Left ventricle myocardium inferior (tissue), 1 donor: ENCODE measurements around the gene XYLT1. TPM values are rescaled to one million over a fixed set of nuclear protein-coding genes. Genes with fewer than 3 reads are reported as not detected.

ENCODE experiments used
- DNase-seq: peaks from one replicate; pipeline ENCODE4 v3.0.0-alpha.2; 2020
- H3K27ac ChIP-seq: fragments of 200-600 bp; replicated peaks from 2 replicates; pipeline ENCODE4 v1.8.0; 2021
- H3K27me3 ChIP-seq: fragments of 200-600 bp; 2 replicates; pipeline ENCODE4 v1.8.0; 2021; ENCODE audit warnings: low read depth
- H3K36me3 ChIP-seq: fragments of 200-600 bp; 2 replicates; pipeline ENCODE4 v1.8.0; 2021
- H3K4me1 ChIP-seq: fragments of 200-600 bp; 2 replicates; pipeline ENCODE4 v1.8.0; 2021
- H3K4me3 ChIP-seq: fragments of 200-600 bp; 2 replicates; pipeline ENCODE4 v1.8.0; 2021; ENCODE audit warnings: mild to moderate bottlenecking, moderate library complexity
- H3K9me3 ChIP-seq: fragments of 200-600 bp; replicated peaks from 2 replicates; pipeline ENCODE4 v1.8.0; 2021
- intact Hi-C: fragments of 100-400 bp; cut with micrococcal nuclease; formaldehyde crosslinking; loops from one replicate; pipeline ENCODE4 v1.11.0; 2022
- total RNA-seq: library from RNA; stranded (reverse); fragmentation: NEBNext Ultra II Directional; extraction: Animal tissue kit (Norgen Biotek cat#: 25700); gene quantifications from one replicate; pipeline ENCODE4 v1.2.1, GENCODE V29; 2021
- TF ChIP-seq, protein P1 (sequence below): fragments of 200-600 bp; IDR thresholded peaks from 2 replicates; pipeline ENCODE4 v1.8.0; 2021; ENCODE audit warnings: antibody characterized with exemption, mild to moderate bottlenecking, borderline replicate concordance
- donor health status: DM: no; HTN: yes; CAD: no; lungs with severe emphysema.

Gene XYLT1
- total RNA-seq, 1 donor from 2014 or later, result 1.4 TPM

DNA sequence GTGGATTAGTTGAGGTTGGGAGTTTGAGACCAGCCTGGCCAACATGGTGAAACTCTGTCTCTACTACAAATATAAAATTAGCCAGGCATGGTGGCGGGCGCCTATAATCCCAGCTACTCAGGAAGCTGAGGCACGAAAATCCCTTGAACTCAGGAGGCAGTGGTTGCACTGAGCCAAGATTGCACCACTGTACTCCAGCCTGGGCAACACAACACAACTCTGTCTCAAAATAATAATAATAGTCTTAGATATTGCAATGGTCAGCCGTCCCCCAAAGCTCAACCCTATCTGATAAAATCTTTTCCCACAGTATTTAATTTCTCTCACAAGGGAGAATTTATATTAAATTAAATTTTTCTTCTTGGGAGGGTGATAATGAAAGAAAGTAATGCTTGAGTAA lies 169.6 kb downstream of the XYLT1 start:
- DNase-seq, result no peak
- peaks cover 33% of the 10 kb centered on the region for H3K4me1 ChIP-seq
- no peaks in the 10 kb centered on the region for H3K27me3 ChIP-seq
- no peaks in the 10 kb centered on the region for H3K9me3 ChIP-seq
- no peak overlapping the region for H3K4me3 ChIP-seq
- H3K27ac ChIP-seq, result no peak overlapping the region
- H3K36me3 ChIP-seq, result no peaks in the 10 kb centered on the region
- TF ChIP-seq, protein P1, sequence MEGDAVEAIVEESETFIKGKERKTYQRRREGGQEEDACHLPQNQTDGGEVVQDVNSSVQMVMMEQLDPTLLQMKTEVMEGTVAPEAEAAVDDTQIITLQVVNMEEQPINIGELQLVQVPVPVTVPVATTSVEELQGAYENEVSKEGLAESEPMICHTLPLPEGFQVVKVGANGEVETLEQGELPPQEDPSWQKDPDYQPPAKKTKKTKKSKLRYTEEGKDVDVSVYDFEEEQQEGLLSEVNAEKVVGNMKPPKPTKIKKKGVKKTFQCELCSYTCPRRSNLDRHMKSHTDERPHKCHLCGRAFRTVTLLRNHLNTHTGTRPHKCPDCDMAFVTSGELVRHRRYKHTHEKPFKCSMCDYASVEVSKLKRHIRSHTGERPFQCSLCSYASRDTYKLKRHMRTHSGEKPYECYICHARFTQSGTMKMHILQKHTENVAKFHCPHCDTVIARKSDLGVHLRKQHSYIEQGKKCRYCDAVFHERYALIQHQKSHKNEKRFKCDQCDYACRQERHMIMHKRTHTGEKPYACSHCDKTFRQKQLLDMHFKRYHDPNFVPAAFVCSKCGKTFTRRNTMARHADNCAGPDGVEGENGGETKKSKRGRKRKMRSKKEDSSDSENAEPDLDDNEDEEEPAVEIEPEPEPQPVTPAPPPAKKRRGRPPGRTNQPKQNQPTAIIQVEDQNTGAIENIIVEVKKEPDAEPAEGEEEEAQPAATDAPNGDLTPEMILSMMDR, result no peak
- intact Hi-C loops, result no loop called here

GRCh38 chr16:17299790-17300189 lies 171.0 kb downstream of the XYLT1 start:
- H3K4me3 ChIP-seq, result no peak overlapping the region
- no peaks in the 10 kb centered on the region for H3K36me3 ChIP-seq
- H3K27me3 ChIP-seq, result no peaks in the 10 kb centered on the region
- H3K9me3 ChIP-seq, result no peaks in the 10 kb centered on the region
- intact Hi-C loops, result no loop called here
- TF ChIP-seq, protein P1, result no peak
- no peak for DNase-seq
- no peak overlapping the region for H3K27ac ChIP-seq
- H3K4me1 ChIP-seq, result peaks cover 38% of the 10 kb centered on the region

DNA sequence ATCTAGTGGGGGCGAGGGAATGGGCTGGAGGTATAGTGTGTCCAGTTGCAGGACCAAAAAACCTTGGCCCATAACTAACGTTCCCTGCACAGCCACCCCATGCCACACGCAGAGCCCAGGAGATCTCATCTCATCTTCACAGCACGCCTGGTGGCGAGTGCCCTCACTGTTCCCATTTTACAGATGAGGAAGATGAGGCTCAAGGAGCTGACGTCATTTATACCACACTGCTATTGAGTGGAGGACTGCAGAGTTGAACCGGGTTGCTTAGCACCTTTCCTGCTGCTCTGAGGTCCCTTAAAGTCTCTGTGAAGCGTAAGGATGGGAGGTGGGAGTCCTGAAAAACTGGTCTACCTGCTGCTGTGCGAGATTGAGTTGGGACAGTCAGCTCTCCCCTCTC lies 172.5 kb downstream of the XYLT1 start:
- intact Hi-C loops, result no loop called here
- Histone ChIP-seq H3K4me3 (no peak overlapping the region), H3K4me1 (peaks cover 34% of the 10 kb centered on the region), H3K9me3 (no peaks in the 10 kb centered on the region), H3K27ac (no peak overlapping the region), H3K36me3 (no peaks in the 10 kb centered on the region), H3K27me3 (no peaks in the 10 kb centered on the region)
- DNase-seq, result no peak
- TF ChIP-seq, protein P1, result no peak

- H3K4me1 ChIP-seq, result peaks cover 34% of the 10 kb centered on the region
- intact Hi-C loops, result no loop called here
- no peaks in the 10 kb centered on the region for H3K9me3 ChIP-seq
- no peak overlapping the region for H3K4me3 ChIP-seq
- DNase-seq, result peak; percentile 37
- H3K27me3 ChIP-seq, result no peaks in the 10 kb centered on the region
- H3K36me3 ChIP-seq, result no peaks in the 10 kb centered on the region
- H3K27ac ChIP-seq, result peak overlapping the region; percentile 54
- TF ChIP-seq, protein P1, result no peak
Observed at GRCh38 chr16:17296431-17296830, 174.3 kb downstream of the XYLT1 start.

GRCh38 chr16:17295948-17296347 lies 174.8 kb downstream of the XYLT1 start:
- no peak for DNase-seq
- intact Hi-C loops, result no loop called here
- TF ChIP-seq, protein P1, result no peak

GRCh38 chr16:17294856-17295255 lies 175.9 kb downstream of the XYLT1 start:
- no peaks in the 10 kb centered on the region for H3K9me3 ChIP-seq
- no peaks in the 10 kb centered on the region for H3K36me3 ChIP-seq
- H3K4me1 ChIP-seq, result peaks cover 34% of the 10 kb centered on the region
- TF ChIP-seq, protein P1, result no peak
- H3K27ac ChIP-seq, result no peak overlapping the region
- H3K4me3 ChIP-seq, result no peak overlapping the region
- H3K27me3 ChIP-seq, result no peaks in the 10 kb centered on the region
- DNase-seq, result no peak
- intact Hi-C loops, result no loop called here

More at GRCh38 chr16:17295948-17296347, 174.8 kb downstream of the XYLT1 start:
- Histone ChIP-seq H3K27ac (peak overlapping the region; percentile 54), H3K4me3 (no peak overlapping the region), H3K36me3 (no peaks in the 10 kb centered on the region), H3K9me3 (no peaks in the 10 kb centered on the region), H3K27me3 (no peaks in the 10 kb centered on the region), H3K4me1 (peaks cover 34% of the 10 kb centered on the region)
